Epithelial cell of proximal tubule (primary cell): ENCODE data around the gene PRSS2. TPM values are rescaled to one million over a fixed set of nuclear protein-coding genes. Genes with fewer than 3 reads are reported as not detected.
"Not testable (repeated sequence)": the region's sequence is repeated elsewhere in the genome, so short reads cannot be mapped to it uniquely, and the experiment has no call there.

Experiments used
- DNase-seq: peaks from one replicate; pipeline ENCODE4 v3.0.0-alpha.2; 2011; ENCODE audit warnings: low read depth
- H3K4me3 ChIP-seq: 2 replicates; pipeline ENCODE4 v1.5.1; 2011; ENCODE audit warnings: low read depth, mild to moderate bottlenecking, low read length
- CTCF ChIP-seq: conservative IDR thresholded peaks from 2 replicates; pipeline ENCODE4 v1.5.1; 2012; ENCODE audit warnings: low read depth, mild to moderate bottlenecking, low read length
- total RNA-seq: library from RNA; depleted of rRNA; stranded (reverse); fragments of >200 nt; gene quantifications from 2 replicates; pipeline ENCODE4 v1.2.3, GENCODE V29; 2015

The PRSS2 gene
- total RNA-seq, 1 donor from 2014 or later, result not detected

- no peak for DNase-seq
- TF ChIP-seq CTCF, result no peak
These were observed 8.7 kb upstream of the PRSS2 start for GRCh38 chr7:142762104-142762503.

GRCh38 chr7:142767451-142767850 lies 3.3 kb upstream of the PRSS2 start:
- H3K4me3 ChIP-seq, result no peak overlapping the region
- TF ChIP-seq CTCF, result no peak
- no peak for DNase-seq

More at GRCh38 chr7:142762104-142762503, 8.7 kb upstream of the PRSS2 start:
- no peak overlapping the region for H3K4me3 ChIP-seq

GRCh38 chr7:142767861-142768260 lies 2.9 kb upstream of the PRSS2 start:
- no peak overlapping the region for H3K4me3 ChIP-seq
- TF ChIP-seq CTCF, result no peak
- no peak for DNase-seq

GRCh38 chr7:142768885-142769284 lies 1.9 kb upstream of the PRSS2 start:
- not testable (repeated sequence) for H3K4me3 ChIP-seq, DNase-seq

- no peak overlapping the region for H3K4me3 ChIP-seq
- no peak for DNase-seq
- TF ChIP-seq CTCF, result no peak
These were observed 568 bp downstream of the PRSS2 start for GRCh38 chr7:142771353-142771723.

- TF ChIP-seq CTCF, result no peak
- H3K4me3 ChIP-seq, result no peak overlapping the region
These were observed 1.3 kb downstream of the PRSS2 start for GRCh38 chr7:142772051-142772450.

GRCh38 chr7:142772673-142773072 lies 1.9 kb downstream of the PRSS2 start:
- no peak for TF ChIP-seq CTCF
- no peak for DNase-seq
- no peak overlapping the region for H3K4me3 ChIP-seq

More at GRCh38 chr7:142772051-142772450, 1.3 kb downstream of the PRSS2 start:
- DNase-seq, result no peak

- no peak for TF ChIP-seq CTCF
- DNase-seq, result no peak
These were observed 2.5 kb downstream of the PRSS2 start for GRCh38 chr7:142773230-142773629.

More at GRCh38 chr7:142773230-142773629, 2.5 kb downstream of the PRSS2 start:
- H3K4me3 ChIP-seq, result no peak overlapping the region
